Progenitor cell of endocrine pancreas (in vitro differentiated cells): Measurements from ENCODE around the gene TVP23A. TPM values are rescaled to one million over a fixed set of nuclear protein-coding genes. Genes with fewer than 3 reads are reported as not detected.

Experiments
- DNase-seq: peaks from one replicate; pipeline ENCODE4 v3.0.0; 2021; ENCODE audit warnings: low spot score; ENCODE audit not compliant: unreplicated experiment
- H3K27ac Mint-ChIP-seq: 2 replicates; pipeline ENCODE4 v1.8.0; 2021; ENCODE audit warnings: mild to moderate bottlenecking, moderate library complexity, mixed read lengths
- H3K27me3 Mint-ChIP-seq: 2 replicates; pipeline ENCODE4 v1.8.0; 2021; ENCODE audit warnings: mixed read lengths
- H3K36me3 Mint-ChIP-seq: 2 replicates; pipeline ENCODE4 v1.8.0; 2022; ENCODE audit warnings: mixed read lengths; ENCODE audit not compliant: insufficient read depth
- H3K4me1 Mint-ChIP-seq: 2 replicates; pipeline ENCODE4 v1.8.0; 2021; ENCODE audit warnings: low read depth, mixed read lengths
- H3K4me3 Mint-ChIP-seq: 2 replicates; pipeline ENCODE4 v1.8.0; 2021; ENCODE audit warnings: low read depth, mild to moderate bottlenecking, moderate library complexity, mixed read lengths
- H3K9me3 Mint-ChIP-seq: 2 replicates; pipeline ENCODE4 v1.8.0; 2021; ENCODE audit warnings: low read depth, mixed read lengths
- CTCF ChIP-seq: fragments of 200-600 bp; sonication (generic); IDR thresholded peaks from one replicate; pipeline ENCODE4 v1.5.0; 2021; ENCODE audit warnings: antibody characterized with exemption, mild to moderate bottlenecking; ENCODE audit not compliant: unreplicated experiment
- total RNA-seq: library from RNA; stranded (reverse); gene quantifications from 2 replicates; pipeline ENCODE4 v1.2.1, GENCODE V29; 2021

The TVP23A gene
- total RNA-seq, 1 donor from 2014 or later, result 8.5 TPM

- Mint-ChIP-seq H3K4me3 (no peak overlapping the region), H3K9me3 (peaks cover 3% of the 10 kb centered on the region), H3K27ac (no peak overlapping the region), H3K27me3 (no peaks in the 10 kb centered on the region), H3K4me1 (no peaks in the 10 kb centered on the region), H3K36me3 (no peaks in the 10 kb centered on the region)
- TF ChIP-seq CTCF, result no peak
- DNase-seq, result no peak
Measured at GRCh38 chr16:10729104-10730048, 89.2 kb downstream of the TVP23A start.

- Mint-ChIP-seq H3K36me3 (no peaks in the 10 kb centered on the region), H3K4me1 (no peaks in the 10 kb centered on the region), H3K4me3 (no peak overlapping the region), H3K9me3 (peaks cover 1% of the 10 kb centered on the region), H3K27ac (no peak overlapping the region), H3K27me3 (no peaks in the 10 kb centered on the region)
- no peak for DNase-seq
- TF ChIP-seq CTCF, result no peak
Measured at GRCh38 chr16:10728003-10728887, 90.3 kb downstream of the TVP23A start.

Other genes with a start within 250 kb of the TVP23A start
- 10.5 and 11.6 TPM in 2 replicates for gene EMP2, start 238.2 kb downstream of the TVP23A start, total RNA-seq
- gene TEKT5, start 123.9 kb downstream of the TVP23A start, total RNA-seq, result 0.29 and 0.58 TPM in 2 replicates
- gene NUBP1, start 75.0 kb downstream of the TVP23A start, total RNA-seq, result 28.1 TPM in 2 replicates
- not detected in 2 replicates for gene CIITA, start 58.4 kb upstream of the TVP23A start, total RNA-seq
- gene DEXI, start 123.7 kb upstream of the TVP23A start, total RNA-seq, result 31.2 and 32.3 TPM in 2 replicates
- gene CLEC16A, start 125.8 kb upstream of the TVP23A start, total RNA-seq, result 32.6 and 34.3 TPM in 2 replicates